Epidermal melanocyte (primary cell): ENCODE results near the gene CDKL2.
"Not testable (repeated sequence)": the region's sequence is repeated elsewhere in the genome, so short reads cannot be mapped to it uniquely, and the experiment has no call there.

Experiments
- DNase-seq: peaks from one replicate; pipeline ENCODE4 v3.0.0; 2011; ENCODE audit warnings: low spot score; ENCODE audit not compliant: insufficient read length

CDKL2 gene

DNA sequence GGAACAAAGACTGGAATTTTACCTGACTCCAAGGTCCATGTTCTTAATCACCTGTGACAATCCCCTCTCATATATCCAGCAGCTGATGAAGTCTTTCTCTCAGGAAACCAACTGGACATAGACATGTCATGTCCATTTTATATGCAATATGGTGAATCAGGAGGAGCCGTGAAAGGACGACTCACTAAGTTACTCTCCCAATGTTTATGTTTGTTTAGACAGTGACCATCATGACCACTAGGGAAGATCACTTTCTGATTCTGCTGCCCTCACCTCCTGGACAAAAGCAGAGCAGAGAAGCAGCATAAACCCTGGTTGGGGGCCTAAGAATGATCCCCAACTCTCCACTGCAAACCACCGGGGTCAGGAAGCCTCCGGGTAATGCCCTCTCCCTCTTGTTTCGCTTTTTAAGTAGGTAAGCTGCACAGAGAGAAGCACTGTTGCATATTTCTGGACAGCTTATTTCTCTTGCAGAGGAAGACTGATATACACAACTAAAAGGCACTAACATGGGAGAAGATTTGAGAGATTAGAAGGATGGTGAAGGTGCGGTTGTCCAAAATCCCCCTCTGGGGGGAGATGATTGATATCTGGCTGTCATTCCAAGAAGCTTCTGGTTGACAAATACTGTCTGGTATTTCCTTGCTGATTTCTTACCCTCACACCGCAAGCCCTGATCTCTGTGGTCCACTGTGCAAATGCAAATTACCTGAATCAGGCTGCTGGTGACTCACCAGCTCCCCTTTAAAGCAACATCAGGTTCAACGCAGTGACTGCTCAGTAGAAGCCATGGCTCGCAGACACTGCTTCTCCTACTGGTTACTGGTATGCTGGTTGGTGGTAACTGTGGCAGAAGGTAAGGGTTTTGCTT lies 74.8 kb downstream of the CDKL2 start, which contains the start of gene ODAPH:
Gene ODAPH, plus strand, starts transcription at position 773 of the 871 bp plus-strand sequence. Its CDS starts 17 bp downstream, at position 790.
- DNase-seq, result no peak

DNA sequence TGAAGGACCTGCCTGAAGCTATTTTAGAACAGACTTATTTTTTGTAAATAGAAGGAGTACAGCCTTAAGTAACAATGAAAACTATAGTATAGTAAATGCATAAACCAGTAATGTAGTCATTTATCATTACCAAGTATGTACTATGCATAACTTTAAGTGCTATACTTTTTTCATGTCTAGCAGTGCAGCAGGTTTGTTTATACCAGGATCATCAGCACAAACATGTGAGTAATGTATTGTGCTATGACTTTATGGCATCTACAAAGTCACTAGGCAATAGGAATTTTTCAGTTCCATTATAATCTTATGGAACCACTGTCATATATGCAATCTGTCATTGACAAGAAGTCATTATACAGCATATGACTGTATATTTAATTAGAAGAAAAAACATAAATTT lies 77.9 kb downstream of the CDKL2 start:
- DNase-seq, result no peak

DNA sequence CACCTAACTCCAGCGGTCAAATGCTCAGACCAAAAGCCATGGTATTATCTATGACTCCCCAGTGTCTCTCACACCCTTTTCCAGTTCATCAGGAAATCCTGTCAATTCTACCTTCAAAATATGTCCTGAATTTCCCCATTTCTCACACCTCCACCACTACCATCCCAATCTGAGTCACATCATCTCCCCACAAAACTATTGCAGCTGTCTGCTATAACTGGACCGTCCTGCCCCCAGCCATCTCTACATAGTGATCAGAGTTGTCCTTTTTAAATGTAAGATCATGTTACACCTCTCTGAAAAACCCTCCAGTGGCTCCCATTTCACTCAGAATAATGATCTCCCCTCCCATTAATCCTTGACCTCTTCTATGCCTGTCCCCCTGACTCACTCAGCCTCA lies 81.3 kb downstream of the CDKL2 start:
- no peak for DNase-seq

DNA sequence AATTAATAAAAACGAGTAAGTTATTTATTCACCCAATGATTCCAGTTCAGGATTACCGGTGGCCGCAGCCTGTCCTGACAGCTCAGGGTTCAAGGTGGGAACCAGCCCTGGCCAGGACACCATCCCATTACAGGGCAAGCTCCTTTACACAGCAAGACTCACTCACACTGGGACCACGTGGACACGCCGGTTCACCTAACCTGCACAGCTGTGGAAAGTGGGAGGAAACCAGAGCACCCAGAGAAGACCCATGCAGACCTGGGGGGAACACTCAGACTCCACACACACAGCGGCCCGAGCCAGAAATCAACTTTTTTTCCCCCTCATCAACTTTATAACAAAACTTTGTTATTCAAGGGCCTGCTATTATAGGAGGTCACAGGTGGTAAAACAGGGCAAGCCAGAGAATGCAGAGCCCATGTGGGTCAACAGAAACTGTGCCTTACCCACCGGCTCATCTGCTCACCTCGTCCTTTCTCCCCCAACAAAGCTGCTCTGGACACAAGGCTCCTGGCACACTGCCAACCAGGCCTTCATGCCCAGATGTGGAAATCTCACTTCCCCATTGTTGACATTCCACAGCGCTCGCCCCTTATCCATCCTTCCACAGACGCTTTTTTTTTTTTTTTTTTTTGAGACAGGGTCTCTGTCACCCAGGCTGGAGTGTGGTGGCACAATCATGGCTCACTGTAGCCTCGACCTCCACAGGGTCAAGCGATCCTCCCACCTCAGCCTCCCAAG lies 82.5 kb downstream of the CDKL2 start:
- DNase-seq, result no peak

DNA sequence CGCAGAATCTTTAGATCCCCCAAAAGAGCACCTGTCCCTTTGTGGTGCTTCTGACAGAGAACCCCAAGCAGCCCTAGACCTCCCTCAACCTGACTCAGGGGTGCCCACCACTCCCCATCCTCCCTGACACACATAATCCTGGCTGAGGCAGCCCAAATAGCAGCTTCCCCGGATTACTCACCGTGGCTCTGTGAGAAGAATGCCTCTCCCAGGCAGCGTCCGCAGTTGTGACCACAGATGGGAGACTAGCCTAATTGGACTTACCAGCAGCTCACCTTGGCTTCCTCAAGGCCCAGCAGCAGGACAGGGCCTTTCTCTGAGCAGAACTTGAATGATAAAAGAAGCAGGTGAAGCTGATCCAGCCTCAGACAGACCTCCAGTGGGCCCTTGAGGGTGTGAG lies 84.8 kb downstream of the CDKL2 start:
- DNase-seq, result no peak

DNA sequence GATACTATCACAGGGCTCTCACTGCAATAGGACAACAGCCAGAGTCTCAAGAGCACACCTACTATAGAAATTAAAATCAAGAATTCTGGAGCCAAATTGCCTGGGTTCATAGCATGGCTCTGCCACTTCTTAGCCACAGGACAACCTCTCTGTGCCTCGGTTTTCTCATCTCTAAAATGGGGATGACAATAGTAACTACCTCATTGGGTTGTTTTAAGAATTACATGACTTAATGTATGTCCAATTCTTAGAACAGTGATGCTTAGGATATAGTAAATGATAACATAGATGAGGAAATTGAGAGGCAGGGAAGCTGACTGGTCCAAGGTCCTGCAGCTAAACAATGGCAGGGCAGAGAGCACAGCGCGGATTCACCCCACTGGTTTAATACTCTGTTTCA lies 85.5 kb downstream of the CDKL2 start:
- no peak for DNase-seq

DNA sequence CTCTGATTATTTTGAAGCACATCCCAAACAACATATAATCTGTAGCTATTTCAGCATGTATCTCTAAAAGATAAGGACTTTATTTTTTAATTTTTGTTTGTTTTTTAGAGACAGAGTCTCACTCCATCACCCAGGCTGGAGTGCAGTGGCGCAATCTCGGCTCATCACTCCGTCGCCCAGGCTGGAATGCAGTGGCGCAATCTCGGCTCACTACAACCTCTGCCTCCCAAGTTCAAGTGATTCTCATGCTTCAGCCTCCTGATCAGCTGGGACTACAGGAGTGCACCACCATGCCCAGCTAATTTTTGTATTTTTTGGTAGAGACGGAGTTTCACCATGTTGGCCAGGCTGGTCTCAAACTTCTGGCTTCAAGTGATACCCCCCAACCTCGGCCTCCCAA lies 86.1 kb downstream of the CDKL2 start:
- DNase-seq, result not testable (repeated sequence)

DNA sequence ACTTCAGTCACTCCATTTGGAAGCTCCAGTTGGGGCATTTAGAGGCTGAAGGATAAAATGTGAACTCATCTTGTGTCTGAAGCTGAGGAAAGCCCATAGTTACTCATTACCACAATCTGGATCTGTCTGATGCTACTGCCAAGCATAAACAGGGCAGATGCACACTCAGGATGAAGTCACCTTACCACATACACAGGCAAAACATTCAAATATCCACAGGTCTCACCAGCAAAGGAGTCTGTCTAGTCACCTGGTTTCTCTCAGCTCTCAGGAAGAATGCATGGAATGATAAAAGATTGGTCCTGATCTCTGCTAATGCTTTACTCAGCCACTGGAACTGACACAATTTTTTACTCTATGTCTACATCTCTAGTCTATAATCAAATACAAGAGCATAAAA lies 87.5 kb downstream of the CDKL2 start:
- DNase-seq, result no peak

DNA sequence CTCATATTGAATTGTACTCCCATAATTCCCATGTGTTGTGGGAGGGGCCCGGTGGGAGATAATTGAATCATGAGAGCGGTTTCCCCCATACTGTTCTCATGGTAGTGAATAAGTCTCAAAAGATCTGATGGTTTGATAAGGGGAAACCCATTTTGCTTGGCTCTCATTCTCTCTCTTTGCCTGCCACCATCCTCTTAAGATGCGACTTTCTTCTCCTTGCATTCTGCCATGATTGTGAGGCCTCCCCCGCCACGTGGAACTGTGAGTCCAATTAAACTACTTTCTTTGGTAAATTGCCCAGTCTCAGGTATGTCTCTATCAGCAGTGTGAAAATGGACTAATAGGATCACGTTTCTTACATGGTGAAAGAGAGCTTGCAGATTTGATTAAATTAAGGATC lies 93.0 kb downstream of the CDKL2 start:
- not testable (repeated sequence) for DNase-seq

DNA sequence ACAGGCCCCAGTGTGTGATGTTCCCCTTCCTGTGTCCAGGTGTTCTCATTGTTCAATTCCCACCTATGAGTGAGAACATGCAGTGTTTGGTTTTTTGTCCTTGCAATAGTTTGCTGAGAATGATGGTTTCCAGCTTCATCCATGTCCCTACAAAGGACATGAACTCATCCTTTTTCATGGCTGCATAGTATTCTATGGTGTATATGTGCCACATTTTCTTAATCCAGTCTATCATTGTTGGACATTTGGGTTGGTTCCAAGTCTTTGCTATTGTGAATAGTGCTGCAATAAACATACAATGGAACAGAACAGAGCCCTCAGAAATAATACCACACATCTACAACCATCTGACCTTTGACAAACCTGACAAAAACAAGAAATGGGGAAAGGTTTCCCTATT lies 96.4 kb downstream of the CDKL2 start:
- not testable (repeated sequence) for DNase-seq

DNA sequence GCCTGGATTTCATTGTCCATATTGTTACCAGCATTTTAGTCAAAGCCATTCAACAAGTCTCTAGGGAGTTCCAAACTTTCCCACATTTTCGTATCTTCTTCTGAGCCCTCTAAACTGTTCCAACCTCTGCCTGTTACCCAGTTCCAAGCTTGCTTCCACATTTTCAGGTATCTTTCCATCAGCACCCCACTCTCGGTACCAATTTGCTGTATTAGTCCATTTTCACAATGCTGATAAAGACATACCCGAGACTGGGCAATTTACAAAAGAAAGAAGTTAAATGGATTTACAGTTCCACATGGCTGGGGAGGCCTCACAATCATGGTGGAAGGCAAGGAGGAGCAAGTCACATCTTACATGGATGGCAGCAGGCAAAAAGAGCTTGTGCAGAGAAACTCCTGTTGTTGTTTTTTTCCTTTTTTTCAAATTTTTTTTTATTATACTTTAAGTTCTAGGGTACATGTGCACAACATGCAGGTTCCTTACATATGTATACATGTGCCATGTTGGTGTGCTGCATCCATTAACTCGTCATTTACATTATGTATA lies 96.9 kb downstream of the CDKL2 start:
- not testable (repeated sequence) for DNase-seq

DNA sequence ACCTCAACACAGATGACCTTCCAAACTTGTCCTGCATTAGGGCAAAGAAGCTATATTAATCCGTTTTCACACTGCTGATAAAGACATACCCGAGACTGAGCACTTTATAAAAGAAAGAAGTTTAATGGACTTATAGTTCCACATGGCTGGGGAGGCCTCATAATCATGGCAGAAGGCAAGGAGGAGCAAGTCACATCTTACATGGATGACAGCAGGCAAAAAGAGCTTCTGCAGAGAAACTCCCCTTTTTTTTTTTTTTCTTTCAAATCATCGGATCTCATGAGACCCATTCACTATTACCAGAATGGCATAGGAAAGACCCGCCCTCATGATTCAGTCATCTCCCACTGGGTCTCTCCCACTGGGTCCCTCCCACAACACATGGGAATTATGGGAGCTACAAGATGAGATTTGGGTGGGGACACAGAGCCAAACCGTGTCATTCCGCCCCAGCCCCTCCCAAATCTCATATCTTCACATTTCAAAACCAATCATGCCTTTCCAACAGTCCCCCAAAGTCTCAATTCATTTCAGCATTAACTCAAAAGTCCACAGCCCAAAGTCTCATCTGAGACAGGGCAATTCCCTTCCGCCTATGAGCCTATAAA lies 98.7 kb downstream of the CDKL2 start:
- not testable (repeated sequence) for DNase-seq

DNA sequence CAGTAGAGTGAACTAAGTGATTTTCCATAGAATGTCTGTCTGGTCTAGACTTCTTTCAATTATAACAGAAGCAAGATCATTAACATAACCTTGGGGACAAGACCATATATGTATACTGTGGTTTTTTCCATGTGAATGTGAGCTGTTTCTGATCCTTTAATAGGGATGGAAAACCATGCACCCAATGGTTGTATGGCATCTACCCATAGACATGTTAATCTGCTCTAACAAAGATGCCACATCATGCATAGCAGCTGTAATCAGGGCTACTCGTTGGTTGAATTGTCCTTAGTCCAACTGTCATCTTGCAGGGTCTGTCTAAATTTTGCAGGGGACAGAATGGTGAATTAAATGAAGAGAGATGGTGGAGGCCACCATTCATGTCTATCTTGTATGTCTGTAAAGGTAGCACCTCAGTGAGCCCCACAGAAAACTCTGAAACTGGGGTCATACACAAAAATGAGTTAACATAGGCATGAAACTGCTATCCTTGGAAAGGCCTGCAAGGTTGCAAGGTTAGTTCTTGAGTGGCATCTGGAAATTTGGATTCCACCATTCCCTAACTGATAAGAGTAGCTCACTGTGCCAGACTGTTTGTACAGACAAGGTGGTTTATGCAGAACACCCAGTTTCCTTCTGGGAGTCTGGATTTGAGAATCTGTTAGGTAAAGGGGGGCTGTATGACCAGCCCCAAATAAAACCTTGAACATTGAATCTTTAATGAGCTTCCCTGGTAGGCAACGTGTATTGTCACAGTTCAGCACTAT lies 99.6 kb downstream of the CDKL2 start:
- DNase-seq, result no peak
